Amygdala (tissue), 56 donors: ENCODE results near the gene P2RY6.

ENCODE experiments used
- DNase-seq, 56 donors: peaks; one replicate each; lab custom pipeline; 2025; lab: John Stamatoyannopoulos, UW

P2RY6 gene

GRCh38 chr11:73312036-73312435 lies 39.9 kb downstream of the P2RY6 start:
- DNase-seq: no peak

DNA sequence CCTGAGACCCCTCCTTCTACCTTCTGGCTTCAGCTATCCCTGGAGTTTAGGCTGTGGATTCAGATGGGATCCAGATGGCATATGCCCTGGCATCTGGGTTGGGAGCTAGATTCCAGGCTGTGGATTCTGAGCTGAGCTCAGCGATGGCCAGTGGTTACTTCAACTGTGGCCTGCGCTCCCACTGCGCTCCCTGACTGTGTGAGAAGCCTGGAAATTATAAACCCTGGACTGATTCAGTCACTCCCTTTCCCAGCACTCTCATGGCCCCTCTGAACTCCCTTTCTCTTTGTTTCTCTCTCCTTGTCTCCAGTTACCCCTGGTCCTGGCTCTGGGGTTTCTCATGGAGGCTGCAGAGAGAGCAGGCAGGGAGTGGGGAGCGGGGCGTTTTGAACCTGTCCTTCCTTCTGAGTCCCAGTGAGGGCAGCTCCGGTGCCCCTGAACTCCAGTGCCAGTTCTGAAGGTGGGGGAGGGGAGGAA lies 40.8 kb downstream of the P2RY6 start:
- DNase-seq: peak in 3 of 56 donors; percentile 20 to 38 (median 27)

GRCh38 chr11:73313652-73314051 lies 41.5 kb downstream of the P2RY6 start:
- DNase-seq: no peak

- DNase-seq: peak in 50 of 56 donors; percentile 26 to 87 (median 63)
Observed at GRCh38 chr11:73314117-73314961, 42.2 kb downstream of the P2RY6 start.

GRCh38 chr11:73315293-73316020 lies 43.3 kb downstream of the P2RY6 start:
- peak in 4 of 56 donors; percentile 15 to 44 (median 38) for DNase-seq

DNA sequence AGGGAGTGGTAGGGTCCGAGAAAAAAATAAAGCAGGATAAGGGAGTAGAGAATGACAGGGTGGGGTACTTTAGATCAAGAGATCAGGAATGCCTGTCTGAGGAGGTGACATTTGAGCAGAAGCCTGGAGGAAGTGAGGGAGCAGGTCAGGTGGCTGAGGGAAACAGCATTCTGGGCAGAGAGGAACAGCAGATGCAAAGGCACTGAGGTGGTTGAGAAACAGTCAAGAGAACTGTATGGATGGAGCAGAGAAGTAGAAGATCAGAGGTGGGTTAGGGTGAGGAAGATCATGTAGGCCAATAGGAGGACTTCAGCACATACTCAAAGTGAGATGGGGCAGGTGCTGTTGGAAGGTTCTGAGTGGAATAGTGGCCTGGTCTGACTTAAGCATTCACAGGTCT lies 44.3 kb downstream of the P2RY6 start:
- no peak for DNase-seq

DNA sequence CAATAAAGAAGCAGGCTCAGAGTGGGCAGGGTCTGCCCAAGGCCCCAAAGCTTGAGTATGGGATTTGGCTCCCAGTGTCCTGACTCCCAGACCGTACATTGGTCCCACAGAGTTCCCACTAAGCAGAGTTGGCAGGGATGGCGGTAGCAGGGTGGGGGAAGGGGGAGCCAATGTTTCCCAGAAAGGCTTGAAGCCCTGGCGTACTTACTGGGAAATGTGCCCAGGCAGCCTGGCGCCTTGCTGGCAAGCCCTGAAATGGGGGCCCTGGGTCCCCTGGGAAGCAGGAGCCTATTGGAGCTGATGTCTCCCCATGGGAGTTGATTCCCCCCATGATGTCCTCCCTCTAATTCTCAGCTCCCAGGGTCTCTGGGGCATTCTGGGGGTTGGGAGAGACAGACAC lies 45.2 kb downstream of the P2RY6 start:
- peak in 51 of 56 donors; percentile 22 to 86 (median 69) for DNase-seq

DNA sequence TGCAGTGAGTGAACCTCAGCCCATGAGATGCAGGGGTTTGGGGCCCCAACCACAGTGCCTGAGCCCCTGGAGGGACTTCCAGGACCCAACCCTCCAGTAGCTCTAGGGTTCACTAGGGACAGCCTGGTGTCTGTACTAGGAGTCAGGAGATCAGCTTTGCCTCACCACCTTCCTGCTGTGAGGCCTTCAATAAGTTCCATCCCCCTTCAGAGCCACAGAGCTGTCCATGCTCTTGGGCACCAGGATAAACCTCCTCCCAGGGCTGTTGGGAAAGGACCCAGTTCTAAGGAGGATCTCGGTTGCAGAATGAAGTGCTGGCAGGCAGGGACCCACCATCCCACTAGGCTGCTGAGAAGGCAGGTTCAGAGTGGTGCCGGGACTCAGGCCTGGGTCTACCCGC lies 45.7 kb downstream of the P2RY6 start:
- DNase-seq: peak in 1 of 56 donors; percentile 38

DNA sequence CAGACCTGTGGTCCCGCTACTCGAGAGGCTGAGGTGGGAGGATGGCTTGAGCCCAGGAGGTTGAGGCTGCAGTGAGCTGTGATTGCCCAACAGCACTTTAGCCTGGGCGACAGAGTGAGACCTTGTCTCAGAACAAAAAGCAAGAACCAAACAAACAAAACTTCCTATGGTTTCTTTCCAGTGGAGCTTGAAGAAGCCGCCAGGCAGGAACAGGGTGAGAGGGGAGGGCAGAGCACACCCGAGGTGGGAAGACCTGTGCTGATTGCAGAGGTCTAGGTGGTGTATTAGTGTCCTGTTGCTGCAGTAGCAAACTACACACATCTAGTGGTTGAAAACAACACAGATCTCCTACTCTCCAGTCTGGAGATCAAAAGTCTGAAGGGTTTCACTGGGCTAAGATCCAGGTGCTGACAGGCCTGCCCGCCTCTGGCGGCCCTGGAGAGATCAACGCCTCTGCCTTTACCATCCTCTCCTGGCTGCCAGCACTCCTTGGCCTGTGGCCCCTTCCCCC lies 46.4 kb downstream of the P2RY6 start:
- DNase-seq: no peak

DNA sequence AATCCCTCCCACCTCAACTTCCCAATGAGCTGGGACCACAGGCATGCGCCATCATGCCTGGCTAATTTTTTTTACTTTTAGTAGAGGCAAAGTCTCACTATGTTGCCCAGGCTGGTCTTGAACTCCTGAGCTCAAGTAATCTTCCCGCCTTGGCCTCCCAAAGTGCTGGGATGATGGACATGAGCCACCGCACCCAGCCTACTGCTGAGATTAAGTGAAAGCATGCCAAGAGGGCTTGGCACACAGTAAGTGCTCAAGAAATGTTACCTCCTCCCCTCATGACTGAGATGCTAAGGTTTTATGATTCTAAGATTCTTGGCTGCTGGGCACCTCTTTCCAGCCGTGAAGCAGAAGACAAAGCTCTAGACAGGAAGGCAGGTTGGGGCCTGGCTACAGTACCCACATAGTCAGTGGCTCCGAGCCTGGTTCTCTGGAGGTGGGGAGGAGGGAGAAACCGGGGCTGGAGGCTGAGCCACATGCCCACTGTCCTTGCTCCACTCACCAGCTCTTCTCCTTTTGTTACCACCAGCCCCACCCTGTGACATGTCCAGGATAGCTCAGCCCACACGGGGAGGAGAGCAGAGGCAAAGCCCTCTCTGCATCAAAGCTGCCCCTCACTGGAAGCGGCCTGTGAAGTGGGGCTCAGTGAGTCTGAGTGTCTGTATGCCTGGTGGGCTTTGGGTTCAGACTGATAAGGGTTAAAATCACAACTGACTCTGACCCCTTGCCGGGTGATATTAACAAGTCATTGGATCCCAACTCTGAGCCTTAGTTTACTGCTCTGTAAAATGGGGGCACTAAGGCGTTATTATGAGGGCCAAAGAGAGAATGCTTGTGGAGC lies 48.8 kb downstream of the P2RY6 start:
- no peak for DNase-seq

GRCh38 chr11:73321604-73322381 lies 49.7 kb downstream of the P2RY6 start:
- peak in 5 of 56 donors; percentile 11 to 26 (median 25) for DNase-seq

DNA sequence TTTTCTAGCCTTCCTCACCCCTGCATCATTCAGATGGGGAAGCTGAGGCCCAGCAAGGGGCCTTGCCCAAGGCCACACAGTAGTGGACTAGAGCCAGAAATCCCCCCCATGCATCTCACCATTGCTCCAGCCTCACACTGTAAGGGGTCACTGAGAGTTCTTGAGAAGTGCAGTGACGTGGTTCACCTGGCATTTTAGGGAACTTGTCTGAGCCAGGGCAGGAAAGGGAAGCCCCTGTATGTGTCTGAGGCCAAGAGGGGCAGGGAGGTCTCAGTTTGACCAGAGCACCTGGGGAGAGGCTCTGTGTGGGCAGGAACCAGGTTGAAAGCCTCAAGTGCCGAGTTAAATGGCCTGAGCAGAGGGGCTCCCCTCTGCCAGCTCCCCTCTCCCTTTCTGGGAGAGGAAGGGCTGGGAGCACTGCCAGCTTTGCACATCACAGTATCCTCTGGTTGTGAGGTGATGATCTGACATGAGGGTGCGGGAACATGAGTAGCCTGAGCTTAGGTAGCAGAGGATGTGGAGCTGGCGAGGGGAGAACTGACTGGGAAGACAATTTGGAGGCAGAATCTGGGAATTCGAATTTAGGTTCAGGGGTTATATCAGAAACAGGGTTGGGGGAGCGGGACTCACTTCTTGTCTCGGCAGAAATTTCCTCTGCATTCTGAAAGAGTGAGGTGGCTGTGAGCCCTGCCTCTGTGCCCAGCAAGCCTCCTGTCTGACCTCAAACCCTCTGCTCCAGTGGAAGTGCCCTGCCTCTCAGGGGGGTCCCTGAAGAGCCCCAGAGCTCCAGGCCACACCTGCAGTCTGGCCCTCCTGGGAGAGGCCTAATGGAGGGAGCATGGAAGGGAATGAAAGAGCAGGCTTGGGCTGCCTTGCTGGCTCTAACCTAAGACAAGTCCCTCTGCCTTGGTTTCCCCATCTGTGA lies 50.5 kb downstream of the P2RY6 start:
- no peak for DNase-seq

- peak in 18 of 56 donors; percentile 18 to 67 (median 42) for DNase-seq
Observed at GRCh38 chr11:73323464-73323863, 51.3 kb downstream of the P2RY6 start.

DNA sequence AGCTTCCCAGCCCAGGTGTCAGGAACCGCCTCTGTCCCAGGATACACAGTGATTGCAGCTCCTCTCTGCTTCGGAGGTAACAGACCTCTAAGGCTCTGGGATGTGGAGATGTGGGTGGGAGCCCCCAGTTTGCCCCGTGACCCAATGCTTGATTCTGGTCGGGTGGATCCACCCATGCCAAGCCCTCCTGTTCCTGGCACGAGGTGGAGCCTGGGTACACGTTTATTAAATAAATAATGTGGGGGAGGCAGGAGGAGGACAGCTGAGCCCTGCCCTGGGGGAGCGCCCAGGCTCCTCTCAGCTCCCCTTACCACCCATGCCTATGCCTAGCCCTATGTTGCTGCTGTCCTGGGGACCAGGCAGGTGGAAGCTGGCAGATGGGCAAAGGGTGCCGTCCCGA lies 52.0 kb downstream of the P2RY6 start:
- DNase-seq: no peak

GRCh38 chr11:73324665-73325035 lies 52.5 kb downstream of the P2RY6 start:
- no peak for DNase-seq

DNA sequence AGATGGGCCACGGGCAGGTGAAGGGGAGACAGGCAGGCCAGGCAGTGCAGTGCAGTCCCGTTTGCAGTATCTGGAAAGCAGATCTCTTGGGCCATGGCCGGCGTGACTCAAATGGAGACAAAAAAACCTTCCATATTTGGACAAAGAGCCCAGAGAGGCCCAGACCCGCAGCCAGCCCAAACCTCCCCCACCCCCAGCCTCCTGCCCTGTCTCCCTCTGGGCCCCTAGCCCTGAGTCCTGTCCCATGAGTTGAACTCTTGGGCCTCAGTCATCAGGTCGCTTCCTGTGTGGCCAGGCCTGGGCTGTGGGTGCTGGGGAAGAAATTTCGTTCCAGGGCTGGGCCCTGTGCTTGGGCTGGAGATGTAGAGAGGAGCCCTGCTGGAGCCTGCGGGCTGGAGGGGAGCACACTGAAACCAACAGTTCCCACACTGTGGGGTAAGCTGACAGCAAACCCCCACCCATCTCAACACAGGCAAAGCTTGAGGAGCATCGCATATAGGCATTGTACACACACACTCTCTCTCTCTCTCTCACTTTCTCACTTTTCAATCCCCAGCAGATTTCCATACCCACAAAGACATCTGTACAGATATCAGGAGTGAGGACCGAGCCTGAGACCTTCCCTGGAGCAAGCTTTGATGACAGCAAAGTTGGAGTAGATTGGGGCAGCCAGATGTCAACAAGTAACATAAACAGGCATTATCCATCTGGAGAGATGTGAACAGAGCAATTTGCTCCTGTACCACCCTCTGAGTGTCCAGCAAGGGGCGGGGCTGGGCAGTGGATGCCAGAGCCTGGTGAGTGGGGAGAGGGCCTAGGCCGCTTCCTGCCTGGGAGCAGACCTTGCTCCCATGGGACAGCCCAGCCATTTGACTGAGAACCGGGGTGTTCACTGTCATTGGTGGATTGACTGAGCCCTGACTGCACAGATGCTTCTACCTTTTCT lies 53.2 kb downstream of the P2RY6 start:
- no peak for DNase-seq
